ENCODE measurements around the gene ZFAND3. TPM values are rescaled to one million over a fixed set of nuclear protein-coding genes. Genes with fewer than 3 reads are reported as not detected.

The ZFAND3 gene
- total RNA-seq, 6 experiments from 2014 or later = 75.2 to 93.2 (median 87.0) TPM

DNA sequence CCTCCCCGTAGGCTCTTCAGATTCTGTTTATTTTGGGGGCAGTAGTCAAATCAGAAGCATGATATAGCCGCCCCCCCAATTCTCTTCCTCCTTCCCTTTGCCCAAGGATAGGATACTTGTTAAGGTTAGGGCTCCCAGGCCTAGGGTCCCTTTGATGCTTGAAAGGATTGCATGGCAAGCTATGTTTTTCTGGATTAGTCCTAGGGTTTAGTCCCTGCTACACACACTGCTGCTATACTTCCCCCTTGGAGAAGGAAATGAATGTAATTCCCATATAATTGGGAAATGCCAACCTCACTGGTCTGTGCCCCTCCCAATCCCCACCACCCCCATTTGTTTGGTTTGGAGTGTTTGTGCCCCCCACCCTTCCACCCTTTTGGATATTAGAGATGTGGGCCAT lies 62.8 kb downstream of the ZFAND3 start:
- TF ChIP-seq, protein P1, sequence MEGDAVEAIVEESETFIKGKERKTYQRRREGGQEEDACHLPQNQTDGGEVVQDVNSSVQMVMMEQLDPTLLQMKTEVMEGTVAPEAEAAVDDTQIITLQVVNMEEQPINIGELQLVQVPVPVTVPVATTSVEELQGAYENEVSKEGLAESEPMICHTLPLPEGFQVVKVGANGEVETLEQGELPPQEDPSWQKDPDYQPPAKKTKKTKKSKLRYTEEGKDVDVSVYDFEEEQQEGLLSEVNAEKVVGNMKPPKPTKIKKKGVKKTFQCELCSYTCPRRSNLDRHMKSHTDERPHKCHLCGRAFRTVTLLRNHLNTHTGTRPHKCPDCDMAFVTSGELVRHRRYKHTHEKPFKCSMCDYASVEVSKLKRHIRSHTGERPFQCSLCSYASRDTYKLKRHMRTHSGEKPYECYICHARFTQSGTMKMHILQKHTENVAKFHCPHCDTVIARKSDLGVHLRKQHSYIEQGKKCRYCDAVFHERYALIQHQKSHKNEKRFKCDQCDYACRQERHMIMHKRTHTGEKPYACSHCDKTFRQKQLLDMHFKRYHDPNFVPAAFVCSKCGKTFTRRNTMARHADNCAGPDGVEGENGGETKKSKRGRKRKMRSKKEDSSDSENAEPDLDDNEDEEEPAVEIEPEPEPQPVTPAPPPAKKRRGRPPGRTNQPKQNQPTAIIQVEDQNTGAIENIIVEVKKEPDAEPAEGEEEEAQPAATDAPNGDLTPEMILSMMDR (IDR thresholded peaks at IDR 0.05) = no peak
- Mint-ChIP-seq H3K27ac (peak overlapping the region; percentile 71), H3K4me1 (ENCODE audit: low read depth) (peaks cover 60% of the 10 kb centered on the region), H3K36me3 (ENCODE audit: low read depth) (no peaks in the 10 kb centered on the region), H3K4me3 (peak overlapping the region; percentile 16; the same call in 1 of the 2 replicates), H3K9me3 (no peaks in the 10 kb centered on the region), H3K27me3 (ENCODE audit: insufficient read depth) (peaks cover 2% of the 10 kb centered on the region; the same call in 1 of the 2 replicates)
- DNase-seq = no peak

DNA sequence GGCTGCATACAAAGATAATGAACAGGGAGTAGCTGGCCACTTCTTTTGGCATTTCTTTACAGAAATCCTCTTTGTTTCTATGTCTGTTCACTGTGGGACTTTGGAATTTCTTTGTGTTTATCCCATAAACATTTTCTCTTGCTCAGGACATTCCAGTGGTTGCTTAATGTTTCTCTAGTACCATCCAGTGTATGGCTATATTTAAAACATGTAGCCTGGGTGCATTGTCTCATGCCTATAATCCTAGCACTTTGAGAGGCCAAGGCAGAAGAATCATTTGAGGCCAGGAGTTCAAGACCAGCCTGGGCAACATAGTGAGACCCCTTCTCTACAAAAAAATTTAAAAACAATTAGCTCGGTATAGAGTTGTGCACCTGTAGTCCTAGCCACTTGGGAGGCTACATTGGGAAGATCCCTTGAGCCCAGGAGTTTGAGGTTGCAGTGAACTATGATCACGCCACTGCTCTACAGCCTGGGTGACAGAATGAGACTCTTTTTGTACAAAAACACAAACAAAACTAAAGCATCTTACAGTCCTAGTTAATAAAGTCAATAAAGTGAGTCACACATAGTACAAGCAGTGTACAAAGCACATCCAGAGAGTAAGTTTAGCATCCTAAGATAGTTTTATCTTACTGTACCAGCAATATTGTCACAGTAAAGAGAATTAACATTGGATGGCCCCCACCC lies 63.3 kb downstream of the ZFAND3 start:
- TF ChIP-seq, protein P1 (IDR thresholded peaks at IDR 0.05) = no peak
- Mint-ChIP-seq H3K4me1 (ENCODE audit: low read depth) (peaks cover 54% of the 10 kb centered on the region), H3K36me3 (ENCODE audit: low read depth) (no peaks in the 10 kb centered on the region), H3K9me3 (no peaks in the 10 kb centered on the region), H3K27me3 (ENCODE audit: insufficient read depth) (peaks cover 2% of the 10 kb centered on the region; the same call in 1 of the 2 replicates), H3K27ac (peak overlapping the region; percentile 71), H3K4me3 (peak overlapping the region; percentile 36)
- peak; percentile 79 for DNase-seq

- H3K9me3 Mint-ChIP-seq = no peaks in the 10 kb centered on the region
- TF ChIP-seq, protein P1 (IDR thresholded peaks at IDR 0.05) = no peak
- peaks cover 47% of the 10 kb centered on the region for H3K4me1 Mint-ChIP-seq (ENCODE audit: low read depth)
- no peak for DNase-seq
- H3K27me3 Mint-ChIP-seq (ENCODE audit: insufficient read depth) = peaks cover 2% of the 10 kb centered on the region; the same call in 1 of the 2 replicates
- no peak overlapping the region for H3K27ac Mint-ChIP-seq
- no peak overlapping the region for H3K4me3 Mint-ChIP-seq
- no peaks in the 10 kb centered on the region for H3K36me3 Mint-ChIP-seq (ENCODE audit: low read depth)
Observed at GRCh38 chr6:37884548-37884947, 65.0 kb downstream of the ZFAND3 start.

GRCh38 chr6:37889051-37889450 lies 69.5 kb downstream of the ZFAND3 start:
- peaks cover 40% of the 10 kb centered on the region for H3K4me1 Mint-ChIP-seq (ENCODE audit: low read depth)

GRCh38 chr6:37889486-37889885 lies 70.0 kb downstream of the ZFAND3 start:
- H3K4me1 Mint-ChIP-seq (ENCODE audit: low read depth) = peaks cover 43% of the 10 kb centered on the region
- TF ChIP-seq, protein P1 (IDR thresholded peaks at IDR 0.05) = no peak
- peaks cover 4% of the 10 kb centered on the region; the same call in 1 of the 2 replicates for H3K36me3 Mint-ChIP-seq (ENCODE audit: low read depth)
- H3K4me3 Mint-ChIP-seq = no peak overlapping the region
- DNase-seq = no peak
- no peak overlapping the region for H3K27ac Mint-ChIP-seq
- H3K9me3 Mint-ChIP-seq = no peaks in the 10 kb centered on the region
- H3K27me3 Mint-ChIP-seq (ENCODE audit: insufficient read depth) = peaks cover 2% of the 10 kb centered on the region; the same call in 1 of the 2 replicates

More at GRCh38 chr6:37889051-37889450, 69.5 kb downstream of the ZFAND3 start:
- Mint-ChIP-seq H3K27ac (no peak overlapping the region), H3K4me3 (no peak overlapping the region), H3K9me3 (no peaks in the 10 kb centered on the region), H3K27me3 (ENCODE audit: insufficient read depth) (peaks cover 2% of the 10 kb centered on the region; the same call in 1 of the 2 replicates), H3K36me3 (ENCODE audit: low read depth) (no peaks in the 10 kb centered on the region)
- TF ChIP-seq, protein P1 (IDR thresholded peaks at IDR 0.05) = no peak
- DNase-seq = no peak
